Mucosa of gallbladder (tissue), 1 donor: ENCODE data around the gene JTB. TPM values are rescaled to one million over a fixed set of nuclear protein-coding genes. Genes with fewer than 3 reads are reported as not detected.
"Not testable (repeated sequence)": the region's sequence is repeated elsewhere in the genome, so short reads cannot be mapped to it uniquely, and the experiment has no call there.

ENCODE experiments used
- DNase-seq: peaks from one replicate; pipeline ENCODE4 v3.0.0-alpha.2; 2020; ENCODE audit warnings: low spot score
- total RNA-seq: library from RNA; stranded (reverse); gene quantifications from one replicate; pipeline ENCODE4 v1.2.1, GENCODE V29; 2021
- donor health status: DM: no; HTN: no; CAD: no.

Gene JTB
- total RNA-seq: 144 TPM

DNA sequence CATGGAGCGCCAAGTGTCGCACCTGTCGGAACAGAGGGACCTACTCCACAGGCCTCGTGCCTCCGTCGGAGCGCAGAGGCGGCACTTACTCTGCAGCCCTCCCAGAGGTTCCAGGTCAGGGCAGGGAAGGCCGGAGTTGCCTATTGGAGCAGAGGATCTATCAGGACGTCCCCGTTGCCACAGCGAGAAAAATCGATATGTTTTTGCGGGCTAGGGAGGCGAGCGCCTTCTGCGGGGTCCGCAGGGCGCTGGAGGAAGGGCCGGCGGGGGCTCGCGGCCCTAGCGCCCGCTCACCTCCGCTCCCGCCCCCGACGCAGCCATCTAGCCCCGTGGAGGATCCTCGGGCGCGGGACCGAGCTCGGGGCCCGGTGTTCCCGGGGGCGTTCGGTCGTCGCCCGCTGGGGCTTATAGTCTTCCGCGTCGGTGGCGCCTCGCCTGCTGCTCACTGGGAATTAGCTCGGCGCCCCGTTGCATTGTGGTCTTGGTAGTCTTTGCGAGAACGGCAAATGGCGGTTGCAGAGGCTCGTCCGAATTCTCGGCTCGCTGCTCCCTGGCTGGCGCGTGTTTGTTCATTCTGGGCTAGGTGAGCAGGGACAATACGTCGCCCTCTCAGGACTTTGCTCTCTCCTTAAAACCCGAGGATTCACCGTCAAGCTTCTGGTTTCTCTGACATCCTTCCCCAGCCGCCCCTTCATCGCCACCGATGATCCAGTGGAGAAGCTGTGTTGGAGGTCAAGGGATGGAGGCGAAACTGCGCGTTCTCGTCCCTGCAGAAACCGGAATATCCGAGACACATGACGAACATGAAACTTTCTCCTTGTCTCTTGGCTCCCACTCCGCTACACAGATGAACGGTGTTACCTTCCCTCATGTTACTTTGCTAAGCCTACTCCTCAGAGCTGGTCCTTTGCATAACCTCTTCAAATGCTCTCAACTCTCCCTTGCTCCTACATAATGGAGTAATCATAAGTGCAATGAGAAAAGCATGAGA lies at the start of gene JTB:
Gene JTB, minus strand, starts transcription at position 425 of the 991 bp plus-strand sequence. Its CDS starts 422 bp downstream, at position 3.
- DNase-seq: peak; percentile 90

DNA sequence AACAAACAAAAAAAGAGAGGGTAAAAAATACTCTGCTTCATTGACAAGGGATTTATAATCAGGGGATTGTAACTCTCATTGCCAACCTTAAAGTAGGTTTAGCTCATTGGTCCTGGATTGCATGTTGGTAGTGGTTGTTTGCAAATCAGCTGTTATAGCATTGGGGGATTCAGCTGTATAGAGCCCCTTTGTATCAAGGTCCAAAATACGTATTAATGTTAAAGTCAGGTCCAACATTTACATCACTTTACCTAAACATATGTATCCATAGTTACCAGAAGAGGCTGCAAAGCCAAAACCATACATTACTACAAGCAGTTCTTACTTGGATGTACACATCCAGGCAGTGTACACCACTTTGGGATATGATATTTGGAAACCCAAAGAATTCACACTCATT lies 42.5 kb upstream of the JTB start:
- DNase-seq: no peak

DNA sequence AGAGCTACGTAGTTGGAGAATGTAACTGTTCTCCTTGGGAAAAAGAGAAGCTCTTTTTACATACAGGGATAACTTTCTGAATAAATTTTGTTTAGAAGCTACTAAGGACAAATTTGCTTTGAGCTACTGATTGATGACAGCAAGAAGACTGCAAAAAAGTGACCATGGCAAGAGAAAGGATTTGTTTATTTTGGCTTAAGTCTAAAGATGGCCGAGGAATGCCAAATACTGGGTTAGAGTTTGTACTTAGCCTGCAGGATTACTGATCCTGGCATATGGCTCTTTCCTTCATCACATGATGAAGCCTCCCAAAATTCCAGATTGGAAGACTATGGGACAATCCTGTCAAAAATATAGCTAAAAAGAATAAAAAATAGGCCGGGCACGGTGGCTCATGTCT lies 41.8 kb upstream of the JTB start:
- DNase-seq: no peak

DNA sequence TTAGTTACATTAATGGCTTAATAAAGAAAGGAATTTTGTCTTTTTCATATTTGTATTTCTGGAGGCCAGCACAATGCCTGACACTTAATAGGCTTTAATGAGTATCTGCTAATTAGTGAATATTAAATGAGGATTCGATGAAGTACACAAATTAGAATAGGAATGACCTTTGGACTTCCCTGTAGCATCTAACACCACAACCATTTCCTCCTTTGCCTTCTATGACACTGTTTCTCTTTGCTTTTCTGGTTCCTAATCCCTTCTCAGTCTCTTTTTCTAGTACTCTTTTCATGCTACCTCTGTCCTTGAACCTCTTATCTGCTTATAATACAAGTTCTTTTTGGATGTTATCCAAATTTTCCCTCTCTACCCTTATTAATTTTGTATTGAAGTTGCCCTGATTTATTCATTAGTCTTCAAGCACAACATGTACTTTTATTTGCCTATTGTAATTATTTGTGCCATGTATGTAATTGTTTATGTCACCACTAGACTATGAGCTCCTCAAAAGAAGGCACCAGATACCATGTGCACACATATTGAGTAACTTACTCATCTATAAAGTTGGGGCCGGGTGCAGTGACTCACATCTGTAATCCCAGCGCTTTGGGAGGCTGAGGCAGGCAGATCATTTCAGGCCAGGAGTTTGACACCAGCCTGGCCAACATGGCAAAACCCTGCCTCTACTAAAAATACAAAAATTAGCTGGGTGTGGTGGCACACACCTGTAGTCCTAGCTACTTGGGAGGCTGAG lies 36.9 kb upstream of the JTB start:
- no peak for DNase-seq

DNA sequence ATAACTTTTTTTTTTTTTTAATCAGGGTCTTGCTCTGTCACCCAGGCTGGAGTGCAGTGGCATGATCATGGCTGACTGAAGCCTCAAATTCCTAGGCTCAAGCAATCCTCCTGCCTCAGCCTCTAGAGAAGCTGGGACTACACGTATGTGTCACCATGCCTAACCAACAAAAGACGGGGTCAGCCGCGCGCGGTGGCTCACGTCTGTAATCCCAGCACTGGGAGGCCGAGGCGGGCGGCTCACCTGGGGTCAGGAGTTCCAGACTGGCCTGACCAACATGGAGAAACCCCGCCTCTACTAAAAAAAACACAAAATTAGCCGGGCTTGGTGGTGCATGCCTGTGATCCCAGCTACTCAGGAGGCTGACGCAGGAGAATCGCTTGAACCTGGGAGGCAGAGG lies 35.1 kb upstream of the JTB start:
- DNase-seq: not testable (repeated sequence)

DNA sequence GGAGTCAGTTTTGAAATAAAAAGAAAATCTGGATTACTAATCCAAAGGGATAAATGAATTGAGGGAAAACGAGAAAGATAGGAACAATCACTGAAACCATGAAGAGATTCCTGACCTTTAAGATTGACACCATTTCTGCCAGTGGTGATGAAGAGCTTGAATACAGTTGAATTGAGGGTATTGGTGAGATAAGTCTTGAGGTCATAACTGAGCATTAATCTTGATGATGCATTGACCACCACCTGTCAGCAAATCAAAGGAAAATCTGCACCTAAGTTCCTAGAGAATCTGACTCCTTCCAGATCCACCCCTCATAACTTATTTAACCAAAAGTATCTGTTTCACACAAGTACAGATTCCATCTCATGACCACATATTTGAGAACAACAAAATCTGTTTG lies 34.7 kb upstream of the JTB start:
- DNase-seq: no peak

DNA sequence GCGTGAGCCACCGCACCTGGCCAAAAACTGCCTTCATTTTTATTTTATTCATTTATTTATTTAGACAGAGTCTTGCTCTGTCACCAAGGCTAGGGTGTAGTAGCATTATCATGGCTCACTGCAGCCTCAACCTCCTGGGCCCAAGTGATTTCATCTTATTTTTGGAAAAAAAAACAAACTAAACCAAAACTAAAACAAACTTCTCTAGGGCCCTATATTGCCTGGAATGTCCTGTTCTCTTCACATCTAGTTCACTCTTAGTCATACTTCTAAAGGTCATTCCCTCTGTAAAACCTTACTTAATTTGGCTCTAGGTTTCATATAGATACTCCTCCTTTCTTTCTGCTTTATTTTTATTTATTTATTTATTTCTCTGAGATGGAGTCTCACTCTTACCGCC lies 28.7 kb upstream of the JTB start:
- DNase-seq: no peak

DNA sequence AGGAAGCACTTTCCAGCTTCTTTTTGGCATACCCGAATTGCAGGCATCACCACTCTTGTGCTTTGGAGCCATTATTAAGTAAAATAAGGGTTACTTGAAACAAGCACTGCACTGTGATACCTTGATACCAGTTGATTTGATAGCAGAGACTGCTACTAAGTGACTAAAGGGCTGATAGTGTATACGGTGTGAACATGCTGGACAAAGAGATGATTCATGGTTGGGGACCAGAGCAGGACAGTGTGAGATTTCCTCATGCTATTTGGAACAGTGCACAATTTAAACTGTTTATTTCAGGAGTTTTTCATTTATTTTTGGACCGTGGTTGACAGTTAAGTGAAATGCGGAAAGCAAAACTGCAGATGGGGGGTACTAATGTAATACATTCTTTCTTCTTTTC lies 22.9 kb upstream of the JTB start:
- DNase-seq: no peak

DNA sequence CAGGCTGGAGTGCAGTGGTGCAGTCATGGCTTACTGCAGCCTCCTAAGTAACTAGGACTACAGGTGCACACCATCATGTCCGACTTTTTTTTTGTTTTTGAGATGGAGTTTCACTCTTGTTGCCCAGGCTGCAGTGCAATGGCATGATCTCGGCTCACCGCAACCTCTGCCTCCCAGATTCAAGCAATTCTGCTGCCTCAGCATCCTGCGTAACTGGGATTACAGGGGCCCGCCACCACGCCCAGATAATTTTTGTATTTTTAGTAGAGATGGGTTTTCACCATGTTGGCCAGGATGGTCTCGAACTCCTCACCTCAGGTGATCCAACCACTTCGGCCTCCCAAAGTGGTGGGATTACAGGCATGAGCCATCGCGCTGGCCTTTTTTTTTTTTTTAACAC lies 19.4 kb upstream of the JTB start:
- not testable (repeated sequence) for DNase-seq

DNA sequence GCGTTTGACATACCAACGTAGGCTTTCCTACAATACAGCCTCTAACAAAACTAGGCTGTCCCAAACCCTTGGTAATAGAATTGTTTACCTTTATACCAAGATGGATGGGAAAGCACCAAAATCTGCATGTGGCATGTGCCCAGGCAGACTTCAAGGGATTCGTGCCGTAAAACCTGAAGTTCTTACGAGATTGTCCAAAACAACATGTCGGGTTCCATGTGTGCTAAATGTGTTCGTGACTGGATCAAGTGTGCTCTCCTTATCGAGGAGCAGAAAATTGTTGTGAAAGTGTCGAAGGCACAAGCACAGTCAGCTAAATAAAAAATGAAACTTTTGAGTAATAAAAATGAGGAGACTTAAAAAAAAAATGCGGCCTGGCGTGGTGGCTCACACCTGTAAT lies 18.2 kb upstream of the JTB start:
- no peak for DNase-seq

DNA sequence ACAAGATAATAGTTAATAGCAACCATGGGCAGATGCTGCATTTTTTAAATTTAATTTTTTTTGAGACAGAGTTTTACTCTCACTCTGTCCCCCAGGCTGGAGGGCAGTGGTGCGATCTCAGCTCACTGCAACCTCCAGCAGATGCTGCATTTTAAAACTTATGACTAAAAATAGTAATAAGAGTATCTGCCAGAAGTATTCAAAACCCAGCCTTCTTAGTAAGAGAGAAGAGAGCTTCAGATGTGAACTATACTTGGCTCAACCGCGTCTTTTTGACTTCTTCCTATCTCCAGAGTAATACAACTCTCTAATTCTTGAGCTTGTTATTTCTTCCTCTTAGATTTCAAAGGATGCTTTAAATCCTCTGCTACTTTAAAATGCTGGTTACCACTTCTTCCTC lies 17.7 kb upstream of the JTB start:
- no peak for DNase-seq

DNA sequence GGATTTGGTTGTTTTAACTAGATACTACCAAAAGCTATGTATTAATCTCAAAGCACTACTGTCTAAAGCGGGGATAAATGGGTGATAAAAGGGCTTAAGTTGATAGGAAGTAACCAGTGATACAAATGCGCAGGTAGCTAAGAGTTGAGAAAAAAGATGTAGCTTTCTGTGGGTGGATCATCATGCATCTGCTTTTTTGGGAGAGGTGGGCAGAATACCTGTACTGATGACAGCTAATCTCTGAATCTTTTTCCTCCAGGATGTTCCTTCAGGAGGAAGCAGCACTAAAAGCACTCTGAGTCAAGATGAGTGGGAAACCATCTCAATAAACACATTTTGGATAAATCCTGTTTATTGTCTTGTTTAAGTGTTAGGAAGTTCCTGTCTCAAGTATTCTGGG lies 14.3 kb upstream of the JTB start:
- DNase-seq: no peak

DNA sequence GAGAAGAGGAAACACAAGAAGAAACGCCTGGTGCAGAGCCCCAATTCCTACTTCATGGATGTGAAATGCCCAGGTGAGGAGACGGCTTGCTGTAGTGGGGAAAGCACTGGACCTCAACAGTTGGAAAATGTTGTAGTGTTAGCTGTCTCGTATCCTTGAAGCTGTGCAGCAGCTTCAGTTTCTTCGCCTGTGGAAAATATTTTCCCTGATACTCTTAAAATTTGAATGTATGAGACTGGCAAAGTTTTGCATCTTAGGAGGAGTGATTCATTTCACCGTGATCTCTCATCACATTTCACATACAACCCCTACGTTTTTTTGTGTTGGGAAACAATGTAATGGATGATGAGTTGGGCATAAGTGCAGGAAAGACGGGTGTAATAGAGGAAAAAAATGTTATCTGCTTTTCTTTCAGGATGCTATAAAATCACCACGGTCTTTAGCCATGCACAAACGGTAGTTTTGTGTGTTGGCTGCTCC lies 13.7 kb upstream of the JTB start:
- DNase-seq: no peak

DNA sequence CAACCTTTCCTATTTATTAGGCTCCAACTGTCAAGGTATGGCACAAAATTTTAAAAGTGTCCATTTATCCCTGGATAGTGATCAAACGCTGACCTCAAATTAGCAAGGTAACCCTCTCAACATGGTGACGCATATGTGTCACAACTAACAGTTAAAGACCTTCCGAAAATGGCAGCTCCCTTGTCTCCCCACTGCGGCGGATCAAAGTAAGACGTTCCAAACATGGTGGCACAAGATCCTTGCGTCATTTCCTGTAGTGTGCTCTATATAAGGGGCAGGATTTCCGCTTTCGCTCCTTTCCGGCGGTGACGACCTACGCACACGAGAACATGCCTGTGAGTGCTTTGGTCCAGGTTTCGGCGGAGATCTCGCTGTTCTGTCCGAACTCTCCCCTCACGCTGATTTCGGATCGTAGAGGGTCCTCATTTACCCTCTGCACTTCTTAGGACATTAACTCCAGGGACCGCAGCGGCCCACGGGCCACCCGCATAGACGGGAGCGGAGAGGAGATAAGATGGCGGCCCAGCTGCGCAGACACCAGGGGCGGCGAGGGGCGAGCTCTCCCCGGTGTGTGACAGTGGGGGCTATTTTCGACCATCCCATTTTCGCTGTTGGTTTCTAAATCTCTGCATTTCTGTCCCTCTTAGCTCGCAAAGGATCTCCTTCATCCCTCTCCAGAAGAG lies 13.1 kb upstream of the JTB start, which contains the start of gene RPS27:
Gene RPS27, plus strand, starts transcription at position 295 of the 683 bp plus-strand sequence. Its CDS starts 35 bp downstream, at position 330.
- DNase-seq: peak; percentile 95

DNA sequence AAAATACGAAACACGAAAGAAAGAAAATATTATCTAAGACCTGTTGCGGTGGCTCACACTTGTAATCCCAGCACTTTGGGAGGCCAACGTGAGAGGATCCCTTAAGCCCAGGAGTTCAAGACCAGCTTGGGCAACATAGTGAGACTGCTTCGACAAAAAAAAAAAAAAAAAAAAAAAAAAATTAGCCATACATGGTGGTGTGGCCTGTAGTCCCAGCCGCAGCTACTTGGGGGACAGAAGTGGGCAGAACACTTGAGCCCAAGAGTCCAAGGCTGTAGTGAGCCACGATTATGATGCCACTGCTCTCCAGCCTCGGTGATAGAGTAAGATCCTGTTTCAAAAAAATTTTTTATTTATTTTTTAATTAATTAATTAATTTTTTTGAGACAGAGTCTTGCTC lies 10.1 kb upstream of the JTB start:
- no peak for DNase-seq

DNA sequence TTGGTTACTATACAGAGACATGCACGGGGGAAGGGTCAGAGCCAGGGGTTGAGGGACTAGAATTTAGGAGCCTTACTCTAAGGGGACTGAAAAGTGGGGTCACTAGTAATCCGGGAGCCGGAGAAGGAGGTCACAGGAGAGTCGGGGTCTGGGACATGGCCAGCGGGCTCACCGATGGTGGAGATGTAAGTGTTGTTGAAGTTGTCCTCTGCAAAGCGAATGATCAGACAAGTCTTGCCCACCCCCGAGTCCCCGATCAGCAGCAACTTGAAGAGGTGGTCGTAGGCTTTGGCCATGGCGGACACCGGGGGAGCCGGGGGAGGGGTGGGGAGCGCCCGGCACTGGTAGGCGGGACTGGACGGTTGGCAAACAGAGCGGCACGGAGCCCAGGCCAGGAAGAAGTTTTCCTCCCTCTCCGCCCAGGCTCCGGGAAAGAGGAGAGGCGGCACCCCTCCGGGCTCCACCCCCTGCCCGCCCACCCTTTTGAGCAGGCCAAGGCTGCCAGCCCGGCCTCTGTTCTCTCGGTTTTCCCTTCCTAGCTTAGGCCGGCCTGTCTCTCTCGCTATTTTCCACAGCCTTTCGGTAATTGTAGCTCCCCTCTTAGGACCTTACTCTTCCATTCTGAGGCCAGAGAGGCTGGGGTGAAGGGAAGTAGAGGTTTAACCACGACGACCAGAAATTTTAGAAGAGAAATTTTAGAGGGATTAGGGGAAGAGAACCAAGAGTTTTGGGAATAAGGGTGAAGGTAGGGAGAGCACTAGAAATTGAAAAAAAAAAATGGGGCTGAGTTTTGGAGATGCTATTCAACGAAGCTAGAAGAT lies 8.7 kb upstream of the JTB start, which contains the start of gene RAB13:
Gene RAB13, minus strand, starts transcription at position 399 of the 821 bp plus-strand sequence. Its CDS starts 103 bp downstream, at position 296.
- DNase-seq: peak; percentile 83

DNA sequence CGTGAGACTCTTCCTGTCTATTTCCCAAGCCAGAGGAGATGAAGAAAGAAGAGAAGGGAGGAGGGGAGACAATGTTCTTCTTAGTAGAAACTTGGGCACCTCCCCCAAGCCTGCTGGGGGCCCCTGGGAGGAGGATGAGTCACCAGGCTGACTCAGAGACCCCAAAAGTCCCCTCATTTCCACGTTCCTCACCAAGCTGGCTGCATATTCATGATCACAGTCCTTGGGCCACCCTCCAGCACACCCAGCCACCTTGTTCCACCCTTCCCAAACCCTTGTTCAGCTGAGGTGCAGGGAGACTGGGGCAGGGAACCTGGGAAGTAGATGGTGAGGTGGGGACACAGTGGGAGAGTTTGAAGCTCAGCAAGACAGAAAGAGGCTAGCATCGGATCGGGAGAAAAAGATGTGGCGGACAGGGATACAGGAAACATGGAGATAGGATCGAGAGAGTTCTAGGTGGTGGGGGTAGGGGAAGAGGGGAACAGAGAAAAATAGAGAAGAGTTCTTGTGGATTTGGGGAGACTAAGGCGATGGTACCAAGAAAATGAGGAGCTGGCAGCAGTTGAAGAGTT lies 8.0 kb upstream of the JTB start:
- no peak for DNase-seq

DNA sequence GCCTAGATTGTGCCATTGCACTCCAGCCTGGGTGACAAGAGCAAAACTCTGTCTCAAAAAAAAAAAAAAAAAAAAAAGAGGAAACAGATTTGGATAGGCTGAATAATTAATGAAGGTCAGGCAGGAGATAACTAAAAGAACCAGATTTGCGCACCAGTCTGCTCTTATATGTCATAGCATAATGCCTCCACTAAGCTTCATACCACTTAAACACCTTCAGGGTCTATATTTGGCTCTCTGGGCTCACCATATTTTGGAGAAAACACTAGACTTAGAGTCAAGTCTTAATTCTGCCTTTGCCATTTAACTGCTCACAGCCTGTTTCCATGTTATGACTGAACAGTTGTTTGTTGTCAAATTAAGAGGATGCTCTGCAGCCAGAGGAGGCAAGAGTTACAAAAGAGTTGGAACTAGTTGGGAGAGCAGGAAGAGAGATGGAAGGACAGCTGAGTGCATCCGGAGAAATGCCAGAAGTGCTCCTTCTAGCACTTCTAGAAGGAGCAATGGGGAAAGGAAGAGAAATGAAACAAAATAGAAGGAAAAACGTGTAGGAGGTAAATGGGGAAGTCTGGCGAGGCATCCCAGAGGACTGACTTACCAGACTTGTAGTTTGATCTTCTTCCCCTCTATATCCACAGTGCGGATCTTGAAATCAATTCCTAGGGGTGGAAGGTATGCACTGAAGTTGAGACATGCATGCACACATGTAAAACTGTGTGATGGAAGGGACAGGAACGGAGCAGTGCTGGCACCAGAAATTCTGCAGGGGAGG lies 6.8 kb upstream of the JTB start:
- DNase-seq: no peak

DNA sequence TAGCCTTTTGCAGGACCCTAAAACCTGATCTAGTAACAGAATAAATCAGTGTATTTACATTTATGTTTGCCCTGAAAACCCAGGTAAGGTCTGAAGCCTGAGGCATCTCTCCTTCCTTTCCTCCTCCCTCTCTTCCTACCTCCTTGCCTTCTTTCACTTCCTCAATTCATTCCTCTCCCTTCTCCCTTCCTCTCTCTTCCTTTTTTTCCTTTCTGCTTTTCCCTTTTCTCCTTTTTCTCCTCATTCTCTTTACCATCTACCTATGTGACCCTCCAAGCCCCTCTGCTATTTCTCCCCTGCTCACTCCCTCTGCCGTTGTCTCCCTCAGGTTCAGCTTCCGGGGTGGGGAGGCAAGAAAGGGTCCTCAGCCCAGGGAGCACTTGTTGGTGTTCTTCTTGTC lies 4.3 kb upstream of the JTB start:
- DNase-seq: not testable (repeated sequence)

DNA sequence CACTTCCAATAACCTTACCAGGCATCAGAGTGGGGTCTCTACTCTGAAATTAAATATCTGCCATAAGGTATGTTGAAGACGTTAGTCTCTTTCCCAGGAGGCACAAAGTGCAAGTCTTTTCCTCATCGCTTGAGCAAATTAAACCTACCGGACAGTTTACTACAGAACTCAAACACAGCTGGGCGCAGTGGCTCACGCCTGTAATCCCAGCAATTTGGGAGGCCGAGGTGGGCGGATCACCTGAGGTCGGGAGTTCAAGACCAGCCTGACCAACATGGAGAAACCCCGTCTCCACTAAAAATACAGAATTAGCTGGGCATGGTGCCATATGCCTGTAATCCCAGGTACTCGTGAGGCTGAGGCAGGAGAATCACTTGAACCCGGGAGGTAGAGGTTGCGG lies 1.6 kb upstream of the JTB start:
- not testable (repeated sequence) for DNase-seq
